Measurements from ENCODE around the gene RHOXF1.
"Not testable (repeated sequence)": the region's sequence is repeated elsewhere in the genome, so short reads cannot be mapped to it uniquely, and the experiment has no call there.

The RHOXF1 gene

DNA sequence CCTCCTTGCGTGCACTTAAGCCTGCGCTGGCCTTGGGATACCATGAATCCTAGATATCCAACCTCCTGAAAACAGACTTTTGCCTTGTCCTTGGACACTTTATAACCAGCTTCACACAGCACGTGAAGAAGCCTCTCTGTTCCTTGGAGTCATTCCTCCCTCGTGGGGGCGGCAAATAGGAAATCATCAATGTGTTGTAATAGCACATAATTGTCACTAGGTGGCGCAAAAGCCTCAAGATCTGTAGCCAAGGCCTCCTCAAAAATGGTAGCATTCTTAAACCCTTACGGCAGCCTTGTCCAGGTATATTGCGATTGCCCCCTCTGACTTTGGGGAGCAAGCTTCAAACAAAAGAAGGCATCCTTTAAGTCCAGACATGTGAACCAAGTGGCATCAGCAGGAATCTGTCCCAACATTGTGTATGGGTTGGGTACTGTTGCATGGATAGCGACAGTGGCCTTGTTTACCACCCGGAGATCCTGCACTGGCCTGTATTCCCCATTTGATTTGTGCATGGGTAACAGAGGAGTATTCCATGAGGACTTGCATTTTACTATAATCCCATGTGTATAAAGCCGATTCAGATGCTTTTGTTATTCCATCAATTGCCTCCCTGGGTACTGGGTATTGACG, 30.0 kb downstream of the RHOXF1 start:
- not testable (repeated sequence) for DNase-seq

DNA sequence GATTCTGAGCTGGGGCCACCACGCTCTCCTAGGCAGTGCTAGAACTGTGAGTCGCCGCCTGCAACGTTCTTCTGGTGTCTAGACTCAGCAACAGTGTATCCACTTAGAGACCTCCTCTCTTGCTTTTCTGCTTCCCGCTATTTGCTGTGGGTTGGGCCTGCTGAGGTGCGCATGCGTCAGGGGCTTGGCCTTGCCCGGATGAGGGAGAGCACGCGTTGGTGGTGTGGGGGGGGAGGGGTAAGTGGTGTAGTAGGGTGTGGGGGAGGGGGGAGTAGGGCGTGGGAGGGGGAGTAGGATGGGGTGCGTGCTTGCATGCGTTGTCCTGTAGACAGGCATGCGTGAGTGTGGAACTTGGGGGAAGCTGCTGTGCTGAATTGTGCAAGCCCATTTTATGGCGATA, 38.1 kb downstream of the RHOXF1 start, which contains the start of gene RHOXF2B:
TSS of gene RHOXF2B (minus strand) at position 101 of the 400 bp plus-strand sequence. CDS start 138 bp downstream, outside the sequence.
- DNase-seq: not testable (repeated sequence)

DNA sequence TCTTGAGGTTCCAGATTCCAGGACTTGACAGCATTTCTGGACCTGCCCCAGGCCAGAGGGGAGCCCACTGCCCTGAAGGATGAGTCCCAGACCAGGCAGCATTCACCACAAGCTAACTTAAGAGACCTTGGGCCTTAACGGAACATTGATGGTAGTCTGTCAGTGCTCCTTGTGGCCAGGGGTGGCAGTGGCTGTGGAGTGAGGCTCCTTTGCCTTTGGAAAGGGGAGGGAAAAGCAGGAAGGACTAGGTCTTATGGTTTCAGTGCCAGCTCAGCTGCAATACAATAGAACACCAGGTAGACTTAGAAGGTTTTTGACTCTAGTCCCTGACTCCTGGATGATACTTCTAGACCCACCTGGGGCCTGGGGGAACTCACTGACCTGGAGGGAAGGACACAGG, 49.5 kb downstream of the RHOXF1 start:
- not testable (repeated sequence) for DNase-seq

Measured in midbrain (tissue), 1 donor.